HepG2 (cell line): Measurements from ENCODE around the gene GGT1. TPM values are rescaled to one million over a fixed set of nuclear protein-coding genes. Genes with fewer than 3 reads are reported as not detected.

ENCODE experiments used
- ATAC-seq: fragments of 200-7000 bp; cut with Tn5 transposase; 3 replicates; pipeline ENCODE4 v1.9.1; 2020; ENCODE audit warnings: mild to moderate bottlenecking, moderate library complexity
- BruUV-seq: library from RNA; stranded (reverse); fragments of 400-500 nt; replicated peaks from 2 replicates; lab custom pipeline; 2021; lab: Mats Ljungman, UMichigan
- CTCF ChIA-PET: fragments of 300-600 bp; formaldehyde crosslinking; extraction: SDS; loops from one replicate; lab custom pipeline; 2021; ENCODE audit warnings: low total read pairs, inconsistent platforms, low intra/inter-chr PET ratio; lab: Yijun Ruan, JAX
- POLR2A ChIA-PET: fragments of 350-600 bp; sonication (Branson Sonifier 250); formaldehyde crosslinking; loops from one replicate; lab custom pipeline; 2020; ENCODE audit warnings: antibody characterized with exemption, inconsistent platforms; lab: Yijun Ruan, JAX
- DNase-seq: peaks from one replicate; pipeline ENCODE4 v3.0.0-alpha.2; 2015; ENCODE audit warnings: low spot score
- FAIRE-seq: peaks from 3 replicates; lab custom pipeline; 2011; peaks lifted over from hg19 to GRCh38; lab: Jason Lieb, UNC
- H2AFZ ChIP-seq: one replicate; pipeline ENCODE4 v1.6.1; 2011; ENCODE audit warnings: low read length, inconsistent platforms
- H3K27ac ChIP-seq: fragments of 300-600 bp; 3 replicates; pipeline ENCODE4 v1.8.0; 2011; ENCODE audit warnings: mixed run types, mild to moderate bottlenecking, mixed read lengths, low read length, inconsistent platforms; ENCODE audit not compliant: insufficient read depth; ENCODE audit errors: extremely low read length
- H3K27me3 ChIP-seq, 2 experiments: fragments of 200-600 bp in 1 of 2; 2 replicates in 1 of 2; 3 replicates in 1 of 2; pipeline versions ENCODE4 v1.6.0 to v1.8.0; 2011; ENCODE audit warnings: low read length in 2 of 2, mild to moderate bottlenecking in 2 of 2, moderate library complexity in 2 of 2, inconsistent platforms in 1 of 2; ENCODE audit not compliant: insufficient read depth in 2 of 2, control insufficient read depth in 1 of 2
- H3K36me3 ChIP-seq, 2 experiments: fragments of 200-600 bp in 1 of 2; replicated peaks in 1 of 2; 2 replicates in 1 of 2; 3 replicates in 1 of 2; pipeline versions ENCODE4 v1.5.1 to v1.8.0; 2011; ENCODE audit warnings: low read length in 2 of 2, inconsistent platforms in 1 of 2; ENCODE audit not compliant: insufficient read depth in 2 of 2, control insufficient read depth in 1 of 2
- H3K4me1 ChIP-seq: 2 replicates; pipeline ENCODE4 v1.5.1; 2012; ENCODE audit warnings: low read length, inconsistent platforms; ENCODE audit not compliant: insufficient read depth
- H3K4me2 ChIP-seq: 2 replicates; pipeline ENCODE4 v1.6.0; 2011; ENCODE audit warnings: low read depth, low read length, inconsistent platforms
- H3K4me3 ChIP-seq, 3 experiments: fragments of 200-600 bp in 1 of 3; sonication (generic), shearing (Covaris generic) in 1 of 3; replicated peaks in 1 of 3; 2 replicates each; pipeline ENCODE4 v1.5.1; 2011 to 2016; ENCODE audit warnings: low read length in 3 of 3, inconsistent platforms in 2 of 3, low read depth in 2 of 3, mild to moderate bottlenecking in 2 of 3, control low read depth in 1 of 3, mixed read lengths in 1 of 3; ENCODE audit not compliant: insufficient read depth in 1 of 3
- H3K79me2 ChIP-seq: one replicate; pipeline ENCODE4 v1.6.1; 2011; ENCODE audit warnings: low read length, inconsistent platforms; ENCODE audit not compliant: insufficient read depth
- H3K9ac ChIP-seq: 2 replicates; pipeline ENCODE4 v1.6.0; 2011; ENCODE audit warnings: mild to moderate bottlenecking, low read depth, low read length, inconsistent platforms; ENCODE audit not compliant: insufficient read depth
- H3K9me3 ChIP-seq: 2 replicates; pipeline ENCODE4 v1.5.1; 2012; ENCODE audit warnings: mild to moderate bottlenecking, low read length
- H4K20me1 ChIP-seq: 2 replicates; pipeline ENCODE4 v1.6.0; 2011; ENCODE audit warnings: inconsistent platforms, mild to moderate bottlenecking, low read length, moderate library complexity; ENCODE audit not compliant: insufficient read depth
- AKAP8 ChIP-seq: sonication (generic); formaldehyde crosslinking; IDR thresholded peaks from 2 replicates; pipeline ENCODE4 v1.5.1; 2020; ENCODE audit warnings: mild to moderate bottlenecking, missing genetic modification reagents
- MED8 ChIP-seq: sonication (generic); formaldehyde crosslinking; IDR thresholded peaks from 2 replicates; pipeline ENCODE4 v1.8.1; 2023; ENCODE audit warnings: mild to moderate bottlenecking, missing genetic modification reagents; ENCODE audit not compliant: insufficient replicate concordance
- MXI1 ChIP-seq: IDR thresholded peaks from 3 replicates; pipeline ENCODE4 v1.6.1; 2012; ENCODE audit warnings: low read depth, low read length, inconsistent platforms, borderline replicate concordance
- RFX5 ChIP-seq: IDR thresholded peaks from 2 replicates; pipeline ENCODE4 v1.6.1; 2011; ENCODE audit warnings: low read depth, low read length, improper control_type of control experiment
- SOX5 ChIP-seq: IDR thresholded peaks from 2 replicates; pipeline ENCODE4 v1.6.1; 2016; ENCODE audit warnings: borderline replicate concordance
- ZFYVE20 ChIP-seq: sonication (generic); formaldehyde crosslinking; IDR thresholded peaks from 2 replicates; pipeline ENCODE4 v1.8.0; 2023; ENCODE audit warnings: low read depth, mild to moderate bottlenecking, moderate library complexity, missing genetic modification reagents, borderline replicate concordance
- ZNF17 ChIP-seq: sonication (generic); formaldehyde crosslinking; IDR thresholded peaks from 2 replicates; pipeline ENCODE4 v1.5.0; 2020; ENCODE audit warnings: mild to moderate bottlenecking, missing genetic modification reagents
- WGBS: methylation state at CpG from one replicate; pipeline ENCODE4 v1.1.6; 2017; ENCODE audit warnings: low lambda C conversion rate; 5-methylcytosine and 5-hydroxymethylcytosine counted together
- in situ Hi-C: cut with HindIII; loops from 2 replicates; pipeline ENCODE4 v1.10.0; 2017; ENCODE audit warnings: low pct_unique_long_range_greater_than_20kb; ENCODE audit not compliant: extremely low pct_ligation_motif_present
- intact Hi-C: fragments of 100-400 bp; cut with micrococcal nuclease; formaldehyde crosslinking; loops from one replicate; pipeline ENCODE4 v1.10.0; 2022; ENCODE audit not compliant: unreplicated experiment
- polyA plus RNA-seq, 8 experiments: library from polyadenylated mRNA; depleted of rRNA in 3 of 8; stranded (reverse) in 7 of 8; unstranded in 1 of 8; fragments of >200 nt; fragmentation: Illumina TruSeq in 4 of 8; extraction: Trizol in 4 of 8; gene quantifications; 2 replicates each; pipeline versions ENCODE4 v1.2.1 to v1.2.3, GENCODE V29; 2011 to 2016; ENCODE audit warnings: low read depth in 4 of 8, missing spikeins in 1 of 8, mixed read lengths in 1 of 8; ENCODE audit not compliant: insufficient read depth in 1 of 8
- total RNA-seq, 5 experiments: library from RNA; depleted of rRNA; stranded (reverse); fragments of >200 nt; fragmentation: Illumina TruSeq; extraction: Trizol; gene quantifications; 2 replicates each; pipeline ENCODE4 v1.2.3, GENCODE V29; 2016; ENCODE audit warnings: low read depth in 1 of 5
- TF ChIP-seq, protein P1 (sequence below): IDR thresholded peaks from 2 replicates; pipeline ENCODE4 v1.6.1; 2012; ENCODE audit warnings: inconsistent platforms
- TF ChIP-seq, protein P2 (sequence below): sonication (generic); formaldehyde crosslinking; IDR thresholded peaks from 2 replicates; pipeline ENCODE4 v1.4.0; 2020; ENCODE audit warnings: low read depth, mild to moderate bottlenecking, missing genetic modification reagents
- TF ChIP-seq, protein P3 (sequence below): sonication (generic); formaldehyde crosslinking; IDR thresholded peaks from 2 replicates; pipeline ENCODE4 v1.4.0; 2020; ENCODE audit warnings: missing genetic modification reagents, borderline replicate concordance
- TF ChIP-seq, protein P4 (sequence below): sonication (generic); formaldehyde crosslinking; IDR thresholded peaks from 2 replicates; pipeline ENCODE4 v1.4.0; 2020; ENCODE audit warnings: missing genetic modification reagents, borderline replicate concordance

Gene GGT1
- total and polyA plus RNA-seq, 2 of the 13 experiments (the other 11 are each of a cell fraction or from before 2014, with no cell fraction given): 29.9 to 103 TPM

DNA sequence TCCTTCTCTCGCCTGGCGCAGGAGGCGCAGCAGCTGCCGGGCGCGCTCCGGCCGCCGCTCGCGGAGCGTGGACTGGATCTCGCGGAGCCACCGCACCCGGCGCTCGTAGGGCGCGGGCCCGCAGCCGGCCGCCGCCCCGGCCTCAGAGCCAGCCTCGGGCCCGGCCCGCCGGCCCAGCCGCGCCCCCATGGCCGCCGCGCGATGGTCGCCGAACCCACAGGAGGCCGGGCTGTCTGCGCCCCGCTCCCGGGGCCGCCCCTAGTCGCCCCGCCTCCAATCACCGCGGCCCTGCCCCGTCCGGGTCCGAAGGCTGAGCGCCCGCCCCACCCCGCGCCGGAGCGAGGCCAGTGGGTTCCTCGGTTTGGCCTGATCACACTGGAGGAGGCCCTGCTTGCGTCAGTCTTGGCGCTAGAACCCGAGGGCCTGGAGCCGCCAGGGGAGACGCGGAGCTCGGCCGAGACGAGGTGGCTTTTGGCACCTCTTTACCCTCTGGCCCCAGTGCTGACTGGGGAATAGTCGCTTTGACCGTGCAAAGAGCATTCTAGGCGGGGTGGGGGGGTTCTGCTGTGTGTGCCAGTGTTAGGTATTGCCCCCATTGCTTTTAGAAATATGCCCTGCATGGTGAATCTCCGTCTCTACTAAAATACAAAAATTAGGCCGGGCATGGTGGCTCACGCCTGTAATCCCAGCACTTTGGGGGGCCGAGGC, 10.0 kb upstream of the GGT1 start, which contains the start of gene LRRC75B:
Gene LRRC75B, minus strand, starts transcription at position 223 of the 708 bp plus-strand sequence. Its CDS starts 34 bp downstream, at position 189.
- H3K27me3 ChIP-seq: no peaks in the 10 kb centered on the region; a peak in 1 of 5 replicates
- H4K20me1 ChIP-seq: no peaks in the 10 kb centered on the region
- ATAC-seq: peak; percentile 89
- peak within 1 kb of the TSS; percentile 99 for H3K4me2 ChIP-seq
- FAIRE-seq: no peak
- POLR2A ChIA-PET: interaction anchor here (0.7 to 5.7 kb wide), 17 partner anchors 9 to 88 kb away, joined by 3 to 76 read pairs (median 5); partner anchors contain the start of genes GGT1, GUCD1 and SNRPD3
- peak within 1 kb of the TSS; percentile 79 to 88 (median 84) for H3K4me3 ChIP-seq
- peaks cover 10% of the 10 kb centered on the region for H3K79me2 ChIP-seq
- intact Hi-C loops (no loop called here), in situ Hi-C loops (loop anchor here (5.0 kb wide), 1 partner anchor 36 kb away; the partner anchor contains the start of genes GUCD1 and SNRPD3)
- BruUV-seq: no TSS peak
- H2AFZ ChIP-seq: no peak within 1 kb of the TSS
- WGBS: 0% methylated on average over 4 of the region's 72 CpGs
- DNase-seq: peak; percentile 85
- no peaks in the 10 kb centered on the region for H3K9me3 ChIP-seq
- peaks cover 74% of the 10 kb centered on the region for H3K4me1 ChIP-seq
- peaks cover 5 to 7% of the 10 kb centered on the region in 2 experiments; a peak in 4 of 5 replicates for H3K36me3 ChIP-seq
- CTCF ChIA-PET: no interaction called here
- H3K27ac ChIP-seq: peak within 1 kb of the TSS; percentile 97
- peak within 1 kb of the TSS; percentile 94 for H3K9ac ChIP-seq
- TF ChIP-seq MED8 (CRISPR knock-in tag): peak; percentile 45
- peak; percentile 59; the same call in 1 of the 2 replicates for TF ChIP-seq AKAP8 (CRISPR knock-in tag)
- no peak for TF ChIP-seq ZFYVE20 (CRISPR knock-in tag)
- TF ChIP-seq RFX5: no peak
- TF ChIP-seq, protein P1, sequence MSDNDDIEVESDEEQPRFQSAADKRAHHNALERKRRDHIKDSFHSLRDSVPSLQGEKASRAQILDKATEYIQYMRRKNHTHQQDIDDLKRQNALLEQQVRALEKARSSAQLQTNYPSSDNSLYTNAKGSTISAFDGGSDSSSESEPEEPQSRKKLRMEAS: peak; percentile 76
- TF ChIP-seq, protein P2, sequence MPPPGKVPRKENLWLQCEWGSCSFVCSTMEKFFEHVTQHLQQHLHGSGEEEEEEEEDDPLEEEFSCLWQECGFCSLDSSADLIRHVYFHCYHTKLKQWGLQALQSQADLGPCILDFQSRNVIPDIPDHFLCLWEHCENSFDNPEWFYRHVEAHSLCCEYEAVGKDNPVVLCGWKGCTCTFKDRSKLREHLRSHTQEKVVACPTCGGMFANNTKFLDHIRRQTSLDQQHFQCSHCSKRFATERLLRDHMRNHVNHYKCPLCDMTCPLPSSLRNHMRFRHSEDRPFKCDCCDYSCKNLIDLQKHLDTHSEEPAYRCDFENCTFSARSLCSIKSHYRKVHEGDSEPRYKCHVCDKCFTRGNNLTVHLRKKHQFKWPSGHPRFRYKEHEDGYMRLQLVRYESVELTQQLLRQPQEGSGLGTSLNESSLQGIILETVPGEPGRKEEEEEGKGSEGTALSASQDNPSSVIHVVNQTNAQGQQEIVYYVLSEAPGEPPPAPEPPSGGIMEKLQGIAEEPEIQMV (CRISPR knock-in tag): peak; percentile 77; the same call in 1 of the 2 replicates
- TF ChIP-seq, protein P3, sequence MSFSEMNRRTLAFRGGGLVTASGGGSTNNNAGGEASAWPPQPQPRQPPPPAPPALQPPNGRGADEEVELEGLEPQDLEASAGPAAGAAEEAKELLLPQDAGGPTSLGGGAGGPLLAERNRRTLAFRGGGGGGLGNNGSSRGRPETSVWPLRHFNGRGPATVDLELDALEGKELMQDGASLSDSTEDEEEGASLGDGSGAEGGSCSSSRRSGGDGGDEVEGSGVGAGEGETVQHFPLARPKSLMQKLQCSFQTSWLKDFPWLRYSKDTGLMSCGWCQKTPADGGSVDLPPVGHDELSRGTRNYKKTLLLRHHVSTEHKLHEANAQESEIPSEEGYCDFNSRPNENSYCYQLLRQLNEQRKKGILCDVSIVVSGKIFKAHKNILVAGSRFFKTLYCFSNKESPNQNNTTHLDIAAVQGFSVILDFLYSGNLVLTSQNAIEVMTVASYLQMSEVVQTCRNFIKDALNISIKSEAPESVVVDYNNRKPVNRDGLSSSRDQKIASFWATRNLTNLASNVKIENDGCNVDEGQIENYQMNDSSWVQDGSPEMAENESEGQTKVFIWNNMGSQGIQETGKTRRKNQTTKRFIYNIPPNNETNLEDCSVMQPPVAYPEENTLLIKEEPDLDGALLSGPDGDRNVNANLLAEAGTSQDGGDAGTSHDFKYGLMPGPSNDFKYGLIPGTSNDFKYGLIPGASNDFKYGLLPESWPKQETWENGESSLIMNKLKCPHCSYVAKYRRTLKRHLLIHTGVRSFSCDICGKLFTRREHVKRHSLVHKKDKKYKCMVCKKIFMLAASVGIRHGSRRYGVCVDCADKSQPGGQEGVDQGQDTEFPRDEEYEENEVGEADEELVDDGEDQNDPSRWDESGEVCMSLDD: no peak
- TF ChIP-seq ZNF17 (CRISPR knock-in tag): no peak
- TF ChIP-seq, protein P4, sequence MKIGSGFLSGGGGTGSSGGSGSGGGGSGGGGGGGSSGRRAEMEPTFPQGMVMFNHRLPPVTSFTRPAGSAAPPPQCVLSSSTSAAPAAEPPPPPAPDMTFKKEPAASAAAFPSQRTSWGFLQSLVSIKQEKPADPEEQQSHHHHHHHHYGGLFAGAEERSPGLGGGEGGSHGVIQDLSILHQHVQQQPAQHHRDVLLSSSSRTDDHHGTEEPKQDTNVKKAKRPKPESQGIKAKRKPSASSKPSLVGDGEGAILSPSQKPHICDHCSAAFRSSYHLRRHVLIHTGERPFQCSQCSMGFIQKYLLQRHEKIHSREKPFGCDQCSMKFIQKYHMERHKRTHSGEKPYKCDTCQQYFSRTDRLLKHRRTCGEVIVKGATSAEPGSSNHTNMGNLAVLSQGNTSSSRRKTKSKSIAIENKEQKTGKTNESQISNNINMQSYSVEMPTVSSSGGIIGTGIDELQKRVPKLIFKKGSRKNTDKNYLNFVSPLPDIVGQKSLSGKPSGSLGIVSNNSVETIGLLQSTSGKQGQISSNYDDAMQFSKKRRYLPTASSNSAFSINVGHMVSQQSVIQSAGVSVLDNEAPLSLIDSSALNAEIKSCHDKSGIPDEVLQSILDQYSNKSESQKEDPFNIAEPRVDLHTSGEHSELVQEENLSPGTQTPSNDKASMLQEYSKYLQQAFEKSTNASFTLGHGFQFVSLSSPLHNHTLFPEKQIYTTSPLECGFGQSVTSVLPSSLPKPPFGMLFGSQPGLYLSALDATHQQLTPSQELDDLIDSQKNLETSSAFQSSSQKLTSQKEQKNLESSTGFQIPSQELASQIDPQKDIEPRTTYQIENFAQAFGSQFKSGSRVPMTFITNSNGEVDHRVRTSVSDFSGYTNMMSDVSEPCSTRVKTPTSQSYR (CRISPR knock-in tag): peak; percentile 60; the same call in 1 of the 2 replicates
- TF ChIP-seq SOX5 (CRISPR knock-in tag): peak; percentile 33; the same call in 1 of the 2 replicates
- peak; percentile 58; the same call in 1 of the 3 replicates for TF ChIP-seq MXI1
